PFSK-1 (cell line): ENCODE results near the gene RFPL4A.

ENCODE experiments used
- FOXP2 ChIP-seq: optimal IDR thresholded peaks from 2 replicates; pipeline ENCODE3; 2011; ENCODE audit warnings: borderline replicate concordance, control low read depth, inconsistent platforms; ENCODE audit not compliant: insufficient read depth; ENCODE audit errors: extremely low read length, extremely low read depth
- POLR2AphosphoS5 ChIP-seq: IDR thresholded peaks from 2 replicates; pipeline ENCODE4 v1.6.1; 2012; ENCODE audit warnings: low read depth, mild to moderate bottlenecking, control low read depth, low read length, moderate library complexity
- REST ChIP-seq, 2 experiments: IDR thresholded peaks; 2 replicates each; pipeline versions ENCODE4 v1.6.1 to v1.8.0; 2011 to 2012; ENCODE audit warnings: low read depth in 2 of 2, low read length in 2 of 2, control low read depth in 1 of 2, inconsistent platforms in 1 of 2, mild to moderate bottlenecking in 1 of 2, moderate library complexity in 1 of 2; ENCODE audit not compliant: insufficient read depth in 1 of 2
- SIN3A ChIP-seq: IDR thresholded peaks from 2 replicates; pipeline ENCODE4 v1.6.1; 2012; ENCODE audit warnings: mild to moderate bottlenecking, low read length, moderate library complexity, borderline replicate concordance; ENCODE audit not compliant: insufficient read depth
- TAF1 ChIP-seq: IDR thresholded peaks from 2 replicates; pipeline ENCODE4 v1.6.1; 2012; ENCODE audit warnings: low read length, control low read depth, borderline replicate concordance; ENCODE audit not compliant: insufficient read depth

Gene RFPL4A

GRCh38 chr19:55811340-55811739, 52.4 kb downstream of the RFPL4A start:
- no peak for TF ChIP-seq REST (IDR thresholded peaks at IDR 0.05; ENCODE audit: insufficient read depth in 1 of 2, low read depth in 2 of 2, low read length in 2 of 2)
- TF ChIP-seq TAF1 = no peak

GRCh38 chr19:55812449-55812848, 53.6 kb downstream of the RFPL4A start:
- TF ChIP-seq TAF1 (no peak), SIN3A (no peak), FOXP2 (no peak), REST (IDR thresholded peaks at IDR 0.05; ENCODE audit: insufficient read depth in 1 of 2, low read depth in 2 of 2, low read length in 2 of 2) (no peak), POLR2AphosphoS5 (no peak)
